Activated CD4-positive, alpha-beta T cell treated with anti-CD3 and anti-CD28 coated beads, Interleukin-2, amount 50 U/mL, for 1 hour (primary cell): Measurements from ENCODE around the gene EME1.

Experiments
- DNase-seq: peaks from one replicate; pipeline ENCODE4 v3.0.0-alpha.2; 2020

The EME1 gene

DNA sequence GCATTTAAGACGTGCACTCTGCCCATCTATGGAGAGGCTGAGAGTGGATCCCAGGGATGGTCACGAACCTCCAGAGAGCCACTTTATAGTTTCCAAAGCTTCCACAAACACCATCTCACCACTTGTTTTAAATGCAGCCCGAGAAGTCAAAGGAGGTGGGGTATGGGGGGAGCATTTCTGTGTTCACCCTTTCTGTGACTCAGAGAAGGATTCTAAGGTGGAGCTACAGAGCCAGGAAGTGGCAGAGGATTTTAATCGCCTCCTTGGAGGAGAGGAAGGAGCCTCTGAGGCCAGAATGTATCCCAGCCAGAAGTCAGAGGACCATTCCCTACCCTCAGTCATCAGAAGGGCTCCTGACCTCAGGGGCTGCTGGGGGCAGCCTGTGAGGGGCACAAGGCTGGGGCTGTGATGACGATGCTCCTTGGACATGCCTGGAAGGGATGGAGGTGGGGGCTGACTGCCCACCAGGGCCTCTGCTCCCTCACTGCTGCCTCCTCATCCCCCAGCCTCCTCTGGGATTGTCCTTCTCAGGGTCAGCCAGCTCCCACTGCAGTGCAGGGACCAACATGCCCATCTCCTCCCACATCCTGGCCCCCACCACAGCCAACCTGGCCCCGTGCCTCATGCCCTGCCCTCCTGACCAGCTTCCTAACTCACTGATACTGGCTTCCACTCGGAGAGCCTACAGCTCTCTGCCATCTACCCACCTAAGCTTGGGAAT is 24.3 kb upstream of the EME1 start:
- DNase-seq = no peak

DNA sequence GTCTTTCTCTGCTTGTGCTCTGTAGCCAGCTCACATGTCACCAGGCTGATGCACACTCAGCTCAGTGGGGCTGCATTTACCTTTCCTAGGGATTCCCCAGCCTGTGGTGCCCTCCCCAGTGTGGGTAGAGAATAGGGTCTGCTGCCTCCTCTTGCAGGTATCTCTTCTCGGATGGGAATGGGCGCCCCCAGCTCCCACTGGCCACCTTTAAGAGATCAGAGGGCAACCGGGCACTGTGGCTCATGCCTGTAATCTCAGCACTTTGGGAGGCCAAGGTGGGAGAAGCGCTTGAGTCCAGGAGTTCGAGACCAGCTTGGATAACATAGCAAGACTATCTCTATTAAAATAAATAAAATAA is 23.8 kb upstream of the EME1 start:
- DNase-seq = no peak

- DNase-seq = no peak
These were observed 22.3 kb upstream of the EME1 start for GRCh38 chr17:50350733-50351132.

DNA sequence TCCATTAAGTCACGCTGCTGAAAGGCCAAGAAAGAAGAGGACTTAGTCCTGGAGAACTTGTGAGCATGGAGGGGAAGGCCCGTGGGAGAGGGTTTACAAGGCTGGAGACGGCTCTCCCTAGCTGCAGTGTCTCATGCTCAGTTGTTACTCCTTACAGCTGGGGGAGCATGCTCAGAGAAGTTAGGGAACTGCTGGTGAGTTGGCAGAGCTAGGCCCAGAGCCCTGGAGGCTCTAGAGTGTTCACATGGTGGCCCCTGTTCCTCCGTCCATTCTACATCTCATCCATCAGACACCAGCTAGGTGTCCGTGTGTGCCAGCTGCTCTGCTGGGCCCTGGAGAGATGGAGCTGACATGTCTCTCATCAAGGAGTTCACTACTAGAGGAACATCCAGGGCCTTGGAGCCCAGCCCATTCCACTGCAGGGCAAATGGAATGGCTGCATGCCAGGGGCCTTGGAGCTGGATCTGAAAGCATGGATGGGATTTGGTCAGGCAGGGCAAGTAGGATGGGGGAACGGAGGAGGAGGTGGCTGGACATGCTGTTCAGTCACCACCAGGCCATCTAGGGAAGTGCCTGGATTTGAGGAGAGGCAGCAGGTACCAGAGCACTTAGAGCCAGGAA is 20.8 kb upstream of the EME1 start:
- no peak for DNase-seq

- no peak for DNase-seq
These were observed 20.1 kb upstream of the EME1 start for GRCh38 chr17:50352693-50353599.

DNA sequence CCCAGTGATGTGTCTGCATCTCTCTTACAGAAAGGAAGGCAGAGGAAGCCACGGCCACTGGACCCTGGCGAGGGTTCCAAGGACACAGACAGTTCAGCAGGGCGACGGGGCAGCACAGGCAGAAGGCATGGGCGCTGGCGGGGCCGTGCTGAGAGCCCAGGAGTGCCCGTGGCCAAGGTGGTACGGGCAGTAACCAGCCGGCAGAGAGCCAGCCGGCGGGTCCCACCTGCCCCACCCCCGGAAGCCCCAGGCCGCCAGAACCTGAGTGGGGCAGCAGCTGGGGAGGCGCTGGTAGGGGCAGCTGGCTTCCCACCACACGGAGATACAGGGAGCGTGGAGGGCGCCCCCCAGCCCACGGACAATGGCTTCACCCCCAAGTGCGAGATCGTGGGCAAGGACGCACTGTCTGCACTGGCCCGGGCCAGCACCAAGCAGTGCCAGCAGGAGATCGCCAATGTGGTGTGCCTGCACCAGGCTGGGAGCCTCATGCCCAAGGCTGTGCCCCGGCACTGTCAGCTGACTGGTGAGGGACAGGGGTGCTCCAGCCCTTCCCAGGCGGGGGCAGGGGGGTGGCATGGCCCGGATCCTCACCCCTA is 19.3 kb upstream of the EME1 start:
- DNase-seq = no peak

GRCh38 chr17:50354198-50354597 is 18.8 kb upstream of the EME1 start:
- DNase-seq = no peak

DNA sequence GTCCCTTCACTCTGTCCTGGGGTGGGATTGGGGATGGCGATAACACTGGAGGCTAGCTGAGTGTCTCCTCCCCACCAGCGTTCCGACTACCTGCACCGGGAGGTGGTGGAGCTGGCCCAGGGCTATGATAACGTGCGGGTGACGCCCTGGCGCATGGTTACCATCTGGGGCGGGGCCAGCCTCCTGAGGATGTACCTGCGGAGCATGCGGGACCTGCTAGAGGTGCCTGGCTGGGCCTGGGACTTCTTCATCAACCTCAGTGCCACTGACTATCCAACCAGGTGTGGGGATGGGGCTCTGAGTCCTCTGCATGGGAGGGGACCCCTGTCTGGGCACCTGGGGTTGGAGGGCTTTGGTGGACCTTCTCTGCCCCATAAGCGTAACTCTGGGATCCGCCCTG is 18.3 kb upstream of the EME1 start:
- no peak for DNase-seq

GRCh38 chr17:50355336-50355700 is 17.7 kb upstream of the EME1 start:
- DNase-seq = no peak

- DNase-seq = no peak
These were observed 17.2 kb upstream of the EME1 start for GRCh38 chr17:50355701-50356341.

DNA sequence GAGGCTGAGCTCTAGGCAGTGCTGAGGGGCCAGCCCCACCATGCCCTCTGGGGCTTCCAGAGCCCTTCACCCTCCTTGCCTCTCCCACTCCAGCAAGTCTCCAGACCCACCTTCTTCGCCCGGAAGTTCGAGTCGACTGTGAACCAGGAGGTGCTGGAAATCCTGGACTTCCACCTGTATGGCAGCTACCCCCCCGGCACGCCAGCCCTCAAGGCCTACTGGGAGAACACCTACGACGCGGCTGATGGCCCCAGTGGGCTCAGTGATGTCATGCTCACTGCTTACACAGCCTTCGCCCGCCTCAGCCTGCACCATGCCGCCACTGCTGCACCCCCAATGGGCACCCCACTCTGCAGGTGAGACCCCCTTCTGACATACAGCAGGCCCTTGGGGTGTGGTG is 16.6 kb upstream of the EME1 start:
- no peak for DNase-seq

DNA sequence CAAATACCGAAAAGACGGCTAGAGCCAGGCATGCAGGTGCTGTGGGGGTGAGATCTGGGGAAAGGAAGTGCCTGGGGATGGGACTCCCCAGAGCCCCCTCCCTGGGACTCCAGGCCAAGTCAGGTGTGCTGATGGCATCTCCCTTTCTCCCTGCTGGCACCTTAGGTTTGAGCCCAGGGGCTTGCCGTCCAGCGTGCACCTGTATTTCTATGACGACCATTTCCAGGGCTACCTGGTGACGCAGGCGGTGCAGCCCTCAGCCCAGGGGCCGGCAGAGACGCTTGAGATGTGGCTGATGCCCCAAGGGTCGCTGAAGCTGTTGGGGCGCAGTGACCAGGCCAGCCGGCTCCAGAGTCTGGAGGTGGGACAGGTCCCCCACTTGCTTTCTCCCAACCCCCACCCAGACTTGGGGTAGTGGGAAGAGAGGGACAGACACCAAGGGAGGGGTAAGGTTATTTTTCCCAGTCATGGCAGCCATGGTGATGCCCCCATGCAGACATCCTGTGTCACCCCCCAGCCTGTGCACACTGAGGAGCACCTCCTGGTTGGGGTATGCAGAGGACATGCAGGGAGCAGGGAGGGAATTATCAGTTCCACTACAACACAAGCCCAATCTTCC is 16.0 kb upstream of the EME1 start:
- no peak for DNase-seq

- no peak for DNase-seq
These were observed 14.9 kb upstream of the EME1 start for GRCh38 chr17:50358177-50358576.

GRCh38 chr17:50359005-50359699 is 13.9 kb upstream of the EME1 start:
- DNase-seq = no peak

DNA sequence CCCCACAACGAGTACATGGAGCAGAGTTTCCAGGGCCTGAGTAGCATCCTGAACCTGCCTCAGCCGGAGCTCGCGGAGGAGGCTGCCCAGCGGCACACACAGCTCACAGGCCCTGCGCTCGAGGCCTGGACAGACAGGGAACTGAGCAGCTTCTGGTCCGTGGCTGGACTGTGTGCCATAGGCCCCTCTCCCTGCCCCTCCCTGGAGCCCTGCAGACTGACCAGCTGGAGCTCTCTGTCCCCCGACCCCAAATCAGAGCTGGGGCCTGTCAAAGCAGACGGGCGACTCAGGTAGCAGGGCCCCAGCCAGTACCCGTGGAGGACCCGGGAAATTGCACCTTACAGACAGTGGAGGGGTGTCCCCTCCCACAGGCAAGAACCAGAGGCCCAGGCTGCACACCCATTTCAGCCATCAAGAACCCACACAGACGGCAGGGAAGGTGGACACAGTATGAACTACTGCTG is 13.0 kb upstream of the EME1 start:
- no peak for DNase-seq

DNA sequence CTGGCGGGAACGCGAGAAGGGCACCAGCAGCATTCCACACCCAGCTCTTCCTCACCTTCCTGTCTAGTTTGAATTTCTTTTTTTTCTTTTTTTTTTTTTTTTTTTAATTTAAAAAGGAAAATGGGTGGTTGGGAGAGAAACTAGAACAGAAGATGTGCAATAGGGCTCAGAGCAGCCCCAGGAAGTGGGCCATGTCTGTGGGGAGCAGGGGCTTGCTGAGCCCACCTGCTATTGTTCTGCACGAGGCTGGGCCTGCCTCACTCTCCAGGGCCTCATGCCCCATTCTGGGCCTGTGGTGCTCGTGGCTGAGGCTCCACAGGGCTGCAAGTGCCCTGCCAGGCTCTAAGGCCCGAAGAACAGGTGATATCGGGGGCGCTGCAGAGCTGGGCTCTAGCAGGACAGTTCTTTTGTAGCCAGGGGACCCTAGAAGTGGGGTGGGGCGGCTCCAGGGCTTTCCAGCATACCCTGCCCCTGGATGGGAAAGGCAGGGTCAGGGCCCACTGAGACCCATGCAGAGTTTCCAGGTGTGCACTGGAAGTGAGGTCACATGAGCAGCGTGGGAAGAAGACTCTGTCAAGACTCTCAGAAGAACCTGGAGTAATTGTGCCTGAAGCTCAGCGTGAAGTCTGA is 12.4 kb upstream of the EME1 start:
- DNase-seq = no peak

DNA sequence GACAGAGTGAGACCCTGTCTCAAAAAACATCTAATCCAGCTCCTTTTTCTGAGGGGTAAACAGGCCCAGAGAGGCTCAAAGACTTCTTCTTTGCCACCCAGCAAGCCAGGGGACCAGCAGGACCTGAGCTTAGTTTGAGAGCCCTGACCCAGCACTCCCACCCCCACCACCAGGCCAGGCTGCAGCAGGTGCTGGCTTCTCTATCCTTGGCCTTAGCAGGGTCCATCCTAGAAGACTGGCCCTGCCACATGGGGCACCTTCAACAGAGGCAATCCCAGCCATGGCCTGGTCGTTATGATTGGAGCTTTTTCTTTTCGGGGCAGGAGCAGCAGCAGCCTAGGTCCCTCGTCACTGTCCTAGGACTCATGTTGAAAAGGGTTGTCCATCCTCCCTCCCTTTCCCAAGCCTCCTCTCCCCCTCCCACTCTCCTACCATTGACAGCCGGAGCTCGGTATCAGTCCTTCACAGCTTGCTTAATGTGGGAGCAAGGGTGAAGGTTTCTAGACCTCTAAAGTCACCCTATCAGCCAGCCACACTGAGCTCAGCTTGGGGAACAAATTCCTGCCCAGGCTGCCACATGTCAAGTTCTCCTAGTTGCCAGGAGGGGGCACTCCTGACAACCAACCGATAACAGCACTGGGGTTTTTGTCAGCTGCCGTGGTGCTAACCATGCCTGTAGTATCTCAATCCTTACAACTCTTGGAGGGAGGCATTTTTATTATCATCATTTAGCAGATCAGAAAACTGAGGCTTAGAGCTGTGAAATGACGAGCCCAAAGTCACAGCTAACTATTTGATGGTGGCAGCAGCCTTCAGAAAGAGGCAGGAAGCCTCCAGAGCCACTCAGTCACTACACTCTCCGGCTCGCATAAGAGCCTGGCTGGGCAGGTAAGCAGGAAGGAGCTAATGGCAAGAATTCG is 11.2 kb upstream of the EME1 start:
- peak; percentile 51 for DNase-seq

GRCh38 chr17:50362661-50363060 is 10.4 kb upstream of the EME1 start:
- no peak for DNase-seq

DNA sequence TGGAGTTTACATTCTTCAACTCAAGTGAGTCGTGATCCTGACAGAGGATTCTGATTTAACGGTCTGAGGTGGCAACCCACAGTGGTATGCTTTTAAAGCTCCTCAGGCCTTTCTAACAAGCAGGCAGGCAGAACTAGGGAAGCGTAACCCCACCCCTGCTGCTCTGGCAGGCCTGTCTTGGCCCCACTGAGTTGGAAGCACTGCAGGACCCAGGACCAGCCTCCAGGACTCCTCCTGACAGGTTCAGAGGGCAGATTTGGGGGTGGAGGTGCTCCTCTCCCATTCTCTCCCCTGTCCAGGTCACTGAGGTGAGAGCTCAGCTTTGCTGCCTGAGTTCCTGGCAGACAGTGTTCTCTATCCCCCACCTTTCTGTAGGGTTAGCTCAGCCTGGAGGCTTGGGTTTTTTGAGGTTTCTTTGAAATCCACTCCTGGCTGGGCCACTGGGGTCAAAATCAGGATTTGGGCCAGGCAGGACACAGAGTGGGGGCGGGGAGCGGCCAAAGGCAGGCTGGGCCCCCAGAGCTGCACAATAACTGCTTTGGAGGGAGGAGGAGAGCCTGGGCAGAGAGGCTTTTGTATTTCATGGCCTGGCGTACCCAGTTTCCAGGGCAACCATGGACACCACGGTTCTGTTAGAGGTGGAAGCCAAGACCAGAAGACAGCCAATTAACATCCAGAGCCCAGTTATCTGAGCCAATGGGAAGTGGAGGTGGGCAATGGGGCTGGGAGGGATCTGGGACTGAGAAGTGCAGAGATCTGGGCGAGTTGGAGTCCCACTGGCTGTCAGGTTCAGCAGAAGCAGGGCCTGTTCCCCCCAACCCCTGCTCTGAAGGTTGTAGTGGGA is 9.6 kb upstream of the EME1 start:
- DNase-seq = no peak
